ENCODE data around the gene CEP104.
"Not testable (repeated sequence)": the region's sequence is repeated elsewhere in the genome, so short reads cannot be mapped to it uniquely, and the experiment has no call there.

The CEP104 gene

GRCh38 chr1:3804627-3804944 lies 52.4 kb downstream of the CEP104 start:
- DNase-seq (ENCODE audit: insufficient read length, low spot score); FAIRE-seq: not testable (repeated sequence)

GRCh38 chr1:3803905-3804626 lies 52.9 kb downstream of the CEP104 start:
- DNase-seq (ENCODE audit: insufficient read length, low spot score) (no peak), FAIRE-seq (no peak)

- not testable (repeated sequence) for FAIRE-seq
These were observed 56.2 kb downstream of the CEP104 start for GRCh38 chr1:3800795-3801194.

GRCh38 chr1:3799976-3800685 lies 56.9 kb downstream of the CEP104 start:
- FAIRE-seq (no peak), DNase-seq (ENCODE audit: insufficient read length, low spot score) (no peak)

More at GRCh38 chr1:3800795-3801194, 56.2 kb downstream of the CEP104 start:
- not testable (repeated sequence) for DNase-seq (ENCODE audit: insufficient read length, low spot score)

GRCh38 chr1:3796215-3797061 lies 60.6 kb downstream of the CEP104 start, which contains the start of gene LRRC47:
LRRC47 (minus strand) TSS chr1:3796498; CDS start chr1:3796476, 22 bp downstream.
- FAIRE-seq = peak; percentile 57

GRCh38 chr1:3795453-3796214 lies 61.4 kb downstream of the CEP104 start:
- FAIRE-seq (no peak), DNase-seq (ENCODE audit: insufficient read length, low spot score) (no peak)

More at GRCh38 chr1:3796215-3797061, 60.6 kb downstream of the CEP104 start, which contains the start of gene LRRC47:
- DNase-seq (ENCODE audit: insufficient read length, low spot score) = peak; percentile 91

GRCh38 chr1:3790952-3791351 lies 66.1 kb downstream of the CEP104 start:
- no peak for DNase-seq (ENCODE audit: insufficient read length, low spot score)
- FAIRE-seq = no peak

- DNase-seq (ENCODE audit: insufficient read length, low spot score) (no peak), FAIRE-seq (no peak)
These were observed 66.5 kb downstream of the CEP104 start for GRCh38 chr1:3790500-3790923.

- FAIRE-seq (no peak), DNase-seq (ENCODE audit: insufficient read length, low spot score) (no peak)
These were observed 67.3 kb downstream of the CEP104 start for GRCh38 chr1:3789421-3790300.

GRCh38 chr1:3788756-3789420 lies 68.1 kb downstream of the CEP104 start:
- FAIRE-seq = no peak
- no peak for DNase-seq (ENCODE audit: insufficient read length, low spot score)

GRCh38 chr1:3787745-3788605 lies 69.0 kb downstream of the CEP104 start:
- DNase-seq (ENCODE audit: insufficient read length, low spot score) (no peak), FAIRE-seq (no peak)

- DNase-seq (ENCODE audit: insufficient read length, low spot score) (no peak), FAIRE-seq (no peak)
These were observed 69.7 kb downstream of the CEP104 start for GRCh38 chr1:3787349-3787715.

GRCh38 chr1:3786468-3787348 lies 70.3 kb downstream of the CEP104 start:
- DNase-seq (ENCODE audit: insufficient read length, low spot score) = no peak
- no peak for FAIRE-seq

- no peak for DNase-seq (ENCODE audit: insufficient read length, low spot score)
- no peak for FAIRE-seq
These were observed 71.4 kb downstream of the CEP104 start for GRCh38 chr1:3785456-3786157.

GRCh38 chr1:3785045-3785444 lies 72.0 kb downstream of the CEP104 start:
- DNase-seq (ENCODE audit: insufficient read length, low spot score) = no peak
- no peak for FAIRE-seq
